WTC11 (cell line): ENCODE data around the gene STX4. TPM values are rescaled to one million over a fixed set of nuclear protein-coding genes. Genes with fewer than 3 reads are reported as not detected.
A peak's percentile ranks its signal among the peaks of the same experiment; 100 is the strongest.

ENCODE experiments used
- ARID4B ChIP-seq: sonication (generic); formaldehyde crosslinking; IDR thresholded peaks from 2 replicates; pipeline ENCODE4 v1.8.0; 2023; ENCODE audit warnings: missing genetic modification reagents, mild to moderate bottlenecking, borderline replicate concordance
- ATF6 ChIP-seq: sonication (generic); formaldehyde crosslinking; IDR thresholded peaks from 2 replicates; pipeline ENCODE4 v1.8.1; 2023; ENCODE audit warnings: mild to moderate bottlenecking, missing genetic modification reagents
- CBFB ChIP-seq: sonication (generic); formaldehyde crosslinking; IDR thresholded peaks from 2 replicates; pipeline ENCODE4 v1.8.1; 2022; ENCODE audit warnings: mild to moderate bottlenecking, low read depth, missing genetic modification reagents
- CREB1 ChIP-seq: sonication (generic); formaldehyde crosslinking; IDR thresholded peaks from 2 replicates; pipeline ENCODE4 v1.8.0; 2023; ENCODE audit warnings: mild to moderate bottlenecking, missing genetic modification reagents
- E2F1 ChIP-seq: sonication (generic); formaldehyde crosslinking; IDR thresholded peaks from 2 replicates; pipeline ENCODE4 v1.8.0; 2022; ENCODE audit warnings: mild to moderate bottlenecking, missing genetic modification reagents
- E2F5 ChIP-seq: sonication (generic); formaldehyde crosslinking; IDR thresholded peaks from 2 replicates; pipeline ENCODE4 v1.8.1; 2022; ENCODE audit warnings: mild to moderate bottlenecking, moderate library complexity, missing genetic modification reagents
- FOXK1 ChIP-seq: sonication (generic); formaldehyde crosslinking; IDR thresholded peaks from 2 replicates; pipeline ENCODE4 v1.8.0; 2022; ENCODE audit warnings: mild to moderate bottlenecking, moderate library complexity, missing genetic modification reagents
- GABPB1 ChIP-seq: sonication (generic); formaldehyde crosslinking; IDR thresholded peaks from 2 replicates; pipeline ENCODE4 v1.8.1; 2023; ENCODE audit warnings: mild to moderate bottlenecking, missing genetic modification reagents
- IRF1 ChIP-seq: sonication (generic); formaldehyde crosslinking; IDR thresholded peaks from 2 replicates; pipeline ENCODE4 v1.8.0; 2023; ENCODE audit warnings: missing genetic modification reagents
- JUN ChIP-seq: sonication (generic); formaldehyde crosslinking; IDR thresholded peaks from 2 replicates; pipeline ENCODE4 v1.8.0; 2023; ENCODE audit warnings: mild to moderate bottlenecking, missing genetic modification reagents
- MAX ChIP-seq: sonication (generic); formaldehyde crosslinking; IDR thresholded peaks from 2 replicates; pipeline ENCODE4 v1.8.0; 2022; ENCODE audit warnings: mild to moderate bottlenecking, missing genetic modification reagents
- NFE2L1 ChIP-seq: sonication (generic); formaldehyde crosslinking; IDR thresholded peaks from 2 replicates; pipeline ENCODE4 v1.8.1; 2023; ENCODE audit warnings: missing genetic modification reagents
- PREB ChIP-seq: sonication (generic); formaldehyde crosslinking; IDR thresholded peaks from 2 replicates; pipeline ENCODE4 v1.8.1; 2022; ENCODE audit warnings: mild to moderate bottlenecking, missing genetic modification reagents, moderate library complexity, borderline replicate concordance
- SMAD4 ChIP-seq: sonication (generic); formaldehyde crosslinking; IDR thresholded peaks from 2 replicates; pipeline ENCODE4 v1.8.0; 2022; ENCODE audit warnings: mild to moderate bottlenecking, missing genetic modification reagents
- STAT6 ChIP-seq: sonication (generic); formaldehyde crosslinking; conservative IDR thresholded peaks from 2 replicates; pipeline ENCODE4 v1.8.1; 2023; ENCODE audit warnings: mild to moderate bottlenecking, low read depth, missing genetic modification reagents, moderate library complexity
- TEAD4 ChIP-seq: sonication (generic); formaldehyde crosslinking; IDR thresholded peaks from 2 replicates; pipeline ENCODE4 v1.8.0; 2022; ENCODE audit warnings: mild to moderate bottlenecking, missing genetic modification reagents
- ZBTB21 ChIP-seq: sonication (generic); formaldehyde crosslinking; IDR thresholded peaks from 2 replicates; pipeline ENCODE4 v1.8.1; 2023; ENCODE audit warnings: mild to moderate bottlenecking, missing genetic modification reagents, borderline replicate concordance
- ZNF121 ChIP-seq: sonication (generic); formaldehyde crosslinking; IDR thresholded peaks from 2 replicates; pipeline ENCODE4 v1.8.0; 2023; ENCODE audit warnings: missing genetic modification reagents
- ZNF138 ChIP-seq: sonication (generic); formaldehyde crosslinking; conservative IDR thresholded peaks from 2 replicates; pipeline ENCODE4 v1.8.1; 2022; ENCODE audit warnings: mild to moderate bottlenecking, moderate library complexity, missing genetic modification reagents
- ZNF232 ChIP-seq: sonication (generic); formaldehyde crosslinking; IDR thresholded peaks from 2 replicates; pipeline ENCODE4 v1.8.0; 2022; ENCODE audit warnings: mild to moderate bottlenecking, missing genetic modification reagents
- ZNF281 ChIP-seq: sonication (generic); formaldehyde crosslinking; IDR thresholded peaks from 2 replicates; pipeline ENCODE4 v1.8.0; 2023; ENCODE audit warnings: mild to moderate bottlenecking, missing genetic modification reagents
- total RNA-seq: library from RNA; stranded (reverse); gene quantifications from 3 replicates; pipeline ENCODE4 v1.2.3, GENCODE V29; 2021

The STX4 gene
- total RNA-seq, 1 experiment from 2014 or later = 38.4 TPM

- TF ChIP-seq CBFB (CRISPR knock-in tag) = no peak
- TF ChIP-seq ZBTB21 = no peak
- no peak for TF ChIP-seq TEAD4
- no peak for TF ChIP-seq IRF1 (CRISPR knock-in tag)
- TF ChIP-seq CREB1 (CRISPR knock-in tag) = no peak
- 0 out of 2 replicates have a peak, but pooled peaks have one; percentile 14 for TF ChIP-seq FOXK1 (CRISPR knock-in tag)
- TF ChIP-seq ZNF281 (CRISPR knock-in tag) = no peak
- TF ChIP-seq STAT6 (CRISPR knock-in tag) = no peak
- TF ChIP-seq ZNF232 (CRISPR knock-in tag) = no peak
- peak; percentile 23; the same call in 1 of the 2 replicates for TF ChIP-seq NFE2L1 (CRISPR knock-in tag)
- no peak for TF ChIP-seq ARID4B
- TF ChIP-seq GABPB1 (CRISPR knock-in tag) = no peak
- no peak for TF ChIP-seq SMAD4 (CRISPR knock-in tag)
- TF ChIP-seq ATF6 (CRISPR knock-in tag) = no peak
- TF ChIP-seq E2F5 (CRISPR knock-in tag) = no peak
- peak; percentile 62; the same call in 1 of the 2 replicates for TF ChIP-seq ZNF121 (CRISPR knock-in tag)
- TF ChIP-seq ZNF138 (CRISPR knock-in tag) = no peak
- no peak for TF ChIP-seq E2F1 (CRISPR knock-in tag)
- TF ChIP-seq MAX (CRISPR knock-in tag) = peak; percentile 60; the same call in 1 of the 2 replicates
- no peak for TF ChIP-seq PREB
- TF ChIP-seq JUN (CRISPR knock-in tag) = no peak
Measured at GRCh38 chr16:30985401-30986128, 47.8 kb upstream of the STX4 start (continued).
